ENCODE data around the gene ZFYVE27. TPM values are rescaled to one million over a fixed set of nuclear protein-coding genes. Genes with fewer than 3 reads are reported as not detected.

The ZFYVE27 gene
- total RNA-seq, 1 donor from 2014 or later = 32.3 TPM

GRCh38 chr10:97747573-97747972 lies 10.6 kb downstream of the ZFYVE27 start:
- Histone ChIP-seq H3K36me3 (ENCODE audit: control insufficient read depth, insufficient read depth, low read length) (peaks cover 4% of the 10 kb centered on the region), H3K4me3 (ENCODE audit: low read depth, low read length) (no peak overlapping the region), H3K27me3 (ENCODE audit: control insufficient read depth, insufficient read depth, low read length) (no peaks in the 10 kb centered on the region)
- TF ChIP-seq CTCF (IDR thresholded peaks at IDR 0.05; ENCODE audit: insufficient read depth, low read length, poor library complexity, severe bottlenecking) = no peak
- no peak for DNase-seq (ENCODE audit: low read depth)

GRCh38 chr10:97748116-97748515 lies 11.2 kb downstream of the ZFYVE27 start:
- Histone ChIP-seq H3K27me3 (ENCODE audit: control insufficient read depth, insufficient read depth, low read length) (no peaks in the 10 kb centered on the region), H3K36me3 (ENCODE audit: control insufficient read depth, insufficient read depth, low read length) (peaks cover 4% of the 10 kb centered on the region)
- no peak for TF ChIP-seq CTCF (IDR thresholded peaks at IDR 0.05; ENCODE audit: insufficient read depth, low read length, poor library complexity, severe bottlenecking)

GRCh38 chr10:97752956-97753355 lies 16.0 kb downstream of the ZFYVE27 start:
- Histone ChIP-seq H3K36me3 (ENCODE audit: control insufficient read depth, insufficient read depth, low read length) (peaks cover 5% of the 10 kb centered on the region), H3K27me3 (ENCODE audit: control insufficient read depth, insufficient read depth, low read length) (no peaks in the 10 kb centered on the region), H3K4me3 (ENCODE audit: low read depth, low read length) (no peak overlapping the region)
- DNase-seq (ENCODE audit: low read depth) = no peak
- no peak for TF ChIP-seq CTCF (IDR thresholded peaks at IDR 0.05; ENCODE audit: insufficient read depth, low read length, poor library complexity, severe bottlenecking)

More at GRCh38 chr10:97748116-97748515, 11.2 kb downstream of the ZFYVE27 start:
- H3K4me3 ChIP-seq (ENCODE audit: low read depth, low read length) = no peak overlapping the region
- DNase-seq (ENCODE audit: low read depth) = no peak

- TF ChIP-seq CTCF (IDR thresholded peaks at IDR 0.05; ENCODE audit: insufficient read depth, low read length, poor library complexity, severe bottlenecking) = no peak
Measured at GRCh38 chr10:97754726-97755125, 17.8 kb downstream of the ZFYVE27 start.

GRCh38 chr10:97755718-97756117 lies 18.8 kb downstream of the ZFYVE27 start:
- no peak overlapping the region for H3K4me3 ChIP-seq (ENCODE audit: low read depth, low read length)

More at GRCh38 chr10:97754726-97755125, 17.8 kb downstream of the ZFYVE27 start:
- Histone ChIP-seq H3K4me3 (ENCODE audit: low read depth, low read length) (no peak overlapping the region), H3K27me3 (ENCODE audit: control insufficient read depth, insufficient read depth, low read length) (no peaks in the 10 kb centered on the region), H3K36me3 (ENCODE audit: control insufficient read depth, insufficient read depth, low read length) (peaks cover 3% of the 10 kb centered on the region)
- no peak for DNase-seq (ENCODE audit: low read depth)

More at GRCh38 chr10:97755718-97756117, 18.8 kb downstream of the ZFYVE27 start:
- no peaks in the 10 kb centered on the region for H3K27me3 ChIP-seq (ENCODE audit: control insufficient read depth, insufficient read depth, low read length)
- no peak for TF ChIP-seq CTCF (IDR thresholded peaks at IDR 0.05; ENCODE audit: insufficient read depth, low read length, poor library complexity, severe bottlenecking)
- no peak for DNase-seq (ENCODE audit: low read depth)
- H3K36me3 ChIP-seq (ENCODE audit: control insufficient read depth, insufficient read depth, low read length) = peaks cover 3% of the 10 kb centered on the region

Data from kidney epithelial cell (primary cell).